ENCODE measurements around the gene LKAAEAR1.

GRCh38 chr20:64057628-64058498 is 26.3 kb downstream of the LKAAEAR1 start:
- TF ChIP-seq, protein P1, sequence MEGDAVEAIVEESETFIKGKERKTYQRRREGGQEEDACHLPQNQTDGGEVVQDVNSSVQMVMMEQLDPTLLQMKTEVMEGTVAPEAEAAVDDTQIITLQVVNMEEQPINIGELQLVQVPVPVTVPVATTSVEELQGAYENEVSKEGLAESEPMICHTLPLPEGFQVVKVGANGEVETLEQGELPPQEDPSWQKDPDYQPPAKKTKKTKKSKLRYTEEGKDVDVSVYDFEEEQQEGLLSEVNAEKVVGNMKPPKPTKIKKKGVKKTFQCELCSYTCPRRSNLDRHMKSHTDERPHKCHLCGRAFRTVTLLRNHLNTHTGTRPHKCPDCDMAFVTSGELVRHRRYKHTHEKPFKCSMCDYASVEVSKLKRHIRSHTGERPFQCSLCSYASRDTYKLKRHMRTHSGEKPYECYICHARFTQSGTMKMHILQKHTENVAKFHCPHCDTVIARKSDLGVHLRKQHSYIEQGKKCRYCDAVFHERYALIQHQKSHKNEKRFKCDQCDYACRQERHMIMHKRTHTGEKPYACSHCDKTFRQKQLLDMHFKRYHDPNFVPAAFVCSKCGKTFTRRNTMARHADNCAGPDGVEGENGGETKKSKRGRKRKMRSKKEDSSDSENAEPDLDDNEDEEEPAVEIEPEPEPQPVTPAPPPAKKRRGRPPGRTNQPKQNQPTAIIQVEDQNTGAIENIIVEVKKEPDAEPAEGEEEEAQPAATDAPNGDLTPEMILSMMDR (IDR thresholded peaks at IDR 0.05) = peak; percentile 82
- TF ChIP-seq TCF7 (CRISPR knock-in tag; IDR thresholded peaks at IDR 0.05; ENCODE audit: low read depth) (no peak), GABPB1 (CRISPR knock-in tag; IDR thresholded peaks at IDR 0.05) (peak; percentile 40), MAX (CRISPR knock-in tag; IDR thresholded peaks at IDR 0.05) (peak; percentile 41; the same call in 1 of the 2 replicates), ATF2 (CRISPR knock-in tag; IDR thresholded peaks at IDR 0.05; ENCODE audit: borderline replicate concordance, low read depth) (no peak)

Data from WTC11 (cell line).